Measurements from ENCODE around the gene HINT1. TPM values are rescaled to one million over a fixed set of nuclear protein-coding genes. Genes with fewer than 3 reads are reported as not detected.
A peak's percentile ranks its signal among the peaks of the same experiment; 100 is the strongest.

HINT1 gene
- total RNA-seq, 1 experiment from 2014 or later: 197 TPM

- no peak for TF ChIP-seq ATF2 (CRISPR knock-in tag; IDR thresholded peaks at IDR 0.05; ENCODE audit: borderline replicate concordance, low read depth)
- 0 out of 2 replicates have a peak, but pooled peaks have one; percentile 27 for TF ChIP-seq GABPB1 (CRISPR knock-in tag; IDR thresholded peaks at IDR 0.05)
- no peak for TF ChIP-seq ZNF425 (CRISPR knock-in tag; conservative IDR thresholded peaks at IDR 0.05)
- TF ChIP-seq ESRRA (CRISPR knock-in tag; IDR thresholded peaks at IDR 0.05; ENCODE audit: borderline replicate concordance): no peak
- TF ChIP-seq SMAD3 (CRISPR knock-in tag; IDR thresholded peaks at IDR 0.05; ENCODE audit: borderline replicate concordance): no peak; the same call in 1 of the 2 replicates
- no peak for TF ChIP-seq ZMAT4 (CRISPR knock-in tag; IDR thresholded peaks at IDR 0.05)
- TF ChIP-seq NFE2L1 (CRISPR knock-in tag; IDR thresholded peaks at IDR 0.05): peak; percentile 44; the same call in 1 of the 2 replicates
- TF ChIP-seq USF1 (CRISPR knock-in tag; IDR thresholded peaks at IDR 0.05): no peak
- no peak for TF ChIP-seq PREB (CRISPR knock-in tag; IDR thresholded peaks at IDR 0.05; ENCODE audit: borderline replicate concordance)
- TF ChIP-seq FOXK1 (CRISPR knock-in tag; IDR thresholded peaks at IDR 0.05): 0 out of 2 replicates have a peak, but pooled peaks have one; percentile 23
- no peak for TF ChIP-seq ZNF396 (CRISPR knock-in tag; IDR thresholded peaks at IDR 0.05; ENCODE audit: borderline replicate concordance)
These were observed at the start of gene HINT1 (continued) for GRCh38 chr5:131165119-131165727.

GRCh38 chr5:131214609-131215227 lies 49.7 kb upstream of the HINT1 start:
- Mint-ChIP-seq H3K9me3 (no peaks in the 10 kb centered on the region), H3K4me1 (peaks cover 8% of the 10 kb centered on the region), H3K36me3 (no peaks in the 10 kb centered on the region), H3K27ac (no peak overlapping the region), H3K27me3 (ENCODE audit: low read depth) (no peaks in the 10 kb centered on the region), H3K4me3 (no peak overlapping the region)
- ChIA-PET CTCF (interaction anchor here (1.2 kb wide), 1 partner anchor 167 kb away, joined by 5 read pairs; no protein-coding TSS in a partner anchor), POLR2A (no interaction called here)
- TF ChIP-seq JAZF1 (CRISPR knock-in tag; IDR thresholded peaks at IDR 0.05) (no peak), PRRX2 (CRISPR knock-in tag; IDR thresholded peaks at IDR 0.05) (no peak), MXD4 (CRISPR knock-in tag; IDR thresholded peaks at IDR 0.05; ENCODE audit: borderline replicate concordance) (no peak), USF2 (CRISPR knock-in tag; IDR thresholded peaks at IDR 0.05) (no peak), ERG (CRISPR knock-in tag; IDR thresholded peaks at IDR 0.05) (no peak), ZNF281 (CRISPR knock-in tag; IDR thresholded peaks at IDR 0.05) (no peak), HMGXB4 (CRISPR knock-in tag; IDR thresholded peaks at IDR 0.05) (no peak)
- DNase-seq (ENCODE audit: low spot score) (no peak), ATAC-seq (no peak)

Measured in WTC11 (cell line).